Hematopoietic multipotent progenitor cell treated with erythropoietin and hydrocortisone succinate and interleukin-3 and kit ligand, for 8 days (in vitro differentiated cells): ENCODE measurements around the gene PIEZO2.
"Not testable (repeated sequence)": the region's sequence is repeated elsewhere in the genome, so short reads cannot be mapped to it uniquely, and the experiment has no call there.

Experiments
- DNase-seq: peaks from one replicate; pipeline ENCODE4 v3.0.0-alpha.2; 2015

PIEZO2 gene

GRCh38 chr18:10878703-10879102 lies 270.7 kb downstream of the PIEZO2 start:
- no peak for DNase-seq

GRCh38 chr18:10877987-10878386 lies 271.4 kb downstream of the PIEZO2 start:
- no peak for DNase-seq

GRCh38 chr18:10875811-10876210 lies 273.6 kb downstream of the PIEZO2 start:
- no peak for DNase-seq

- no peak for DNase-seq
These were observed 277.1 kb downstream of the PIEZO2 start for GRCh38 chr18:10872304-10872703.

- DNase-seq = no peak
These were observed 284.6 kb downstream of the PIEZO2 start for GRCh38 chr18:10864722-10865121.

GRCh38 chr18:10863026-10863425 lies 286.3 kb downstream of the PIEZO2 start:
- no peak for DNase-seq

GRCh38 chr18:10860928-10861327 lies 288.4 kb downstream of the PIEZO2 start:
- DNase-seq = no peak

- no peak for DNase-seq
These were observed 289.0 kb downstream of the PIEZO2 start for GRCh38 chr18:10860382-10860781.

- DNase-seq = no peak
These were observed 290.9 kb downstream of the PIEZO2 start for GRCh38 chr18:10858477-10858876.

- DNase-seq = no peak
These were observed 293.2 kb downstream of the PIEZO2 start for GRCh38 chr18:10856132-10856531.

- no peak for DNase-seq
These were observed 296.7 kb downstream of the PIEZO2 start for GRCh38 chr18:10852385-10853303.

- DNase-seq = peak; percentile 87
These were observed 297.5 kb downstream of the PIEZO2 start for GRCh38 chr18:10851824-10852319.

- peak; percentile 71 for DNase-seq
These were observed 298.5 kb downstream of the PIEZO2 start for GRCh38 chr18:10850840-10851239.

- DNase-seq = no peak
These were observed 299.2 kb downstream of the PIEZO2 start for GRCh38 chr18:10850216-10850615.

- DNase-seq = no peak
These were observed 301.5 kb downstream of the PIEZO2 start for GRCh38 chr18:10847907-10848306.

- DNase-seq = no peak
These were observed 302.0 kb downstream of the PIEZO2 start for GRCh38 chr18:10847408-10847790.

- no peak for DNase-seq
These were observed 302.5 kb downstream of the PIEZO2 start for GRCh38 chr18:10846657-10847407.

- not testable (repeated sequence) for DNase-seq
These were observed 303.3 kb downstream of the PIEZO2 start for GRCh38 chr18:10846035-10846434.

- DNase-seq = no peak
These were observed 305.8 kb downstream of the PIEZO2 start for GRCh38 chr18:10843565-10843964.

GRCh38 chr18:10842861-10843260 lies 306.5 kb downstream of the PIEZO2 start:
- DNase-seq = no peak

- DNase-seq = no peak
These were observed 307.0 kb downstream of the PIEZO2 start for GRCh38 chr18:10842371-10842770.

GRCh38 chr18:10841203-10841602 lies 308.2 kb downstream of the PIEZO2 start:
- peak; percentile 39 for DNase-seq

- peak; percentile 50 for DNase-seq
These were observed 308.6 kb downstream of the PIEZO2 start for GRCh38 chr18:10840743-10841142.

GRCh38 chr18:10839421-10839820 lies 309.9 kb downstream of the PIEZO2 start:
- DNase-seq = no peak
